ENCODE results near the gene PTK7. TPM values are rescaled to one million over a fixed set of nuclear protein-coding genes. Genes with fewer than 3 reads are reported as not detected.

The PTK7 gene
- total and polyA plus RNA-seq, 7 donors = 0.17 to 1.6 (median 0.67) TPM

- Histone ChIP-seq H3K27me3 (ENCODE audit: insufficient read depth in 3 of 3, low read length in 2 of 3) (no peaks in the 10 kb centered on the region), H3K9me3 (no peaks in the 10 kb centered on the region), H3K4me1 (peaks cover 23% of the 10 kb centered on the region), H3K4me3 (no peak overlapping the region), H3K36me3 (ENCODE audit: insufficient read depth in 1 of 2, low read depth in 1 of 2) (peaks cover 0 to 41% of the 10 kb centered on the region in 2 donors), H3K27ac (no peak overlapping the region)
- no peak for DNase-seq
- no peak for TF ChIP-seq CTCF (IDR thresholded peaks at IDR 0.05)
- ATAC-seq = no peak
- 85 to 90% (median 86%) methylated on average over 8 of the region's 8 CpGs for WGBS, 3 donors
- intact Hi-C loops (cut with DNase I) = no loop called here
Measured at GRCh38 chr6:43055966-43056365, 20.1 kb upstream of the PTK7 start.

GRCh38 chr6:43058531-43058930, 17.6 kb upstream of the PTK7 start:
- intact Hi-C loops (cut with DNase I) = no loop called here
- WGBS, 3 donors = 67 to 71% (median 71%) methylated on average over 1 of the region's 1 CpG
- peaks cover 0 to 53% of the 10 kb centered on the region in 2 donors for H3K36me3 ChIP-seq (ENCODE audit: insufficient read depth in 1 of 2, low read depth in 1 of 2)
- ATAC-seq (no peak), DNase-seq (no peak)
- H3K9me3 ChIP-seq = no peaks in the 10 kb centered on the region
- peak overlapping the region; percentile 85 for H3K4me3 ChIP-seq
- TF ChIP-seq CTCF (IDR thresholded peaks at IDR 0.05) = no peak
- H3K27ac ChIP-seq = peak overlapping the region; percentile 92
- H3K4me1 ChIP-seq = peaks cover 23% of the 10 kb centered on the region
- no peaks in the 10 kb centered on the region for H3K27me3 ChIP-seq (ENCODE audit: insufficient read depth in 3 of 3, low read length in 2 of 3)

GRCh38 chr6:43059168-43060033, 16.7 kb upstream of the PTK7 start, which contains the start of the genes KLC4 and MRPL2:
Gene KLC4 (plus strand): TSS chr6:43059631. CDS start chr6:43061336, 1,705 bp downstream.
Gene MRPL2 (minus strand): TSS chr6:43059434. CDS start chr6:43059381, 53 bp downstream.
- Histone ChIP-seq H3K9me3 (no peaks in the 10 kb centered on the region), H3K27ac (peak within 1 kb of the TSS; percentile 92), H3K4me3 (peak within 1 kb of the TSS; percentile 85), H3K36me3 (ENCODE audit: insufficient read depth in 1 of 2, low read depth in 1 of 2) (peaks cover 0 to 62% of the 10 kb centered on the region in 2 donors), H3K27me3 (ENCODE audit: insufficient read depth in 3 of 3, low read length in 2 of 3) (no peaks in the 10 kb centered on the region), H3K4me1 (peaks cover 20% of the 10 kb centered on the region)
- intact Hi-C loops (cut with DNase I) = loop anchor here in 1 of 2 donors (2.0 kb wide), 1 partner anchor 47 kb away; the partner anchor contains the start of gene MEA1
- ATAC-seq (peak; percentile 96 to 99 (median 96)), DNase-seq (peak; percentile 98 to 99)
- no peak for TF ChIP-seq CTCF (IDR thresholded peaks at IDR 0.05)
- 0 to 1% (median 0%) methylated on average over 62 to 64 of the region's 64 CpGs for WGBS, 3 donors

- peak in 3 of 4 donors; percentile 5 to 15 (median 15) for ATAC-seq
- no peaks in the 10 kb centered on the region for H3K9me3 ChIP-seq
- H3K27me3 ChIP-seq (ENCODE audit: insufficient read depth in 3 of 3, low read length in 2 of 3) = no peaks in the 10 kb centered on the region
- peaks cover 0 to 66% of the 10 kb centered on the region in 2 donors for H3K36me3 ChIP-seq (ENCODE audit: insufficient read depth in 1 of 2, low read depth in 1 of 2)
- no peak for DNase-seq
- 5 to 6% (median 5%) methylated on average over 15 of the region's 15 CpGs for WGBS, 3 donors
- no peak for TF ChIP-seq CTCF (IDR thresholded peaks at IDR 0.05)
- H3K27ac ChIP-seq = peak overlapping the region; percentile 92
- peaks cover 18% of the 10 kb centered on the region for H3K4me1 ChIP-seq
- H3K4me3 ChIP-seq = peak overlapping the region; percentile 85
- intact Hi-C loops (cut with DNase I) = loop anchor here in 1 of 2 donors (2.0 kb wide), 1 partner anchor 47 kb away; the partner anchor contains the start of gene MEA1
Measured at GRCh38 chr6:43060034-43060754, 15.9 kb upstream of the PTK7 start.

Measured in psoas muscle (tissue), 8 donors.